ENCODE measurements around the gene NANOS2.

DNA sequence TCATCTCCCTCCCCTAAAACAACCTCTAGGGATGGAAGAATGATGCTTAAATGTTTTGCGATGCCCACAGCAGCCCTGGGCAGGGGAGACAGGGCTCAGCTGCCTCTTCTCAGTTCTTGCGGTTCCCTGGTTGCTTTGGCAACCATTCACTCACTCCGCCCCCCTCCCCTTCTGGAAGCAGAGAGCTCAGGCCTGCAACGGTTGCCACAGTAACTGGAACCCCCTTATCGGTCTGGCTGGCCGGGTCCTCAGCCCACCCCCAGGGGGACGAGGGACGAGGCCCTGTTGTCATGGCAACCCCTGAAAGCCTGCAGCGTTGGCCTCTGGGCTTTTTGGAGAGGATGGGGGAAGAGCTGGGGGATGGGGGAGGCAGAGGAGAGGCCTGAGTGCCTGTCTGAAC is 39.6 kb upstream of the NANOS2 start:
- TF ChIP-seq POLR2A (IDR thresholded peaks at IDR 0.05) = no peak
- TF ChIP-seq, protein P1, sequence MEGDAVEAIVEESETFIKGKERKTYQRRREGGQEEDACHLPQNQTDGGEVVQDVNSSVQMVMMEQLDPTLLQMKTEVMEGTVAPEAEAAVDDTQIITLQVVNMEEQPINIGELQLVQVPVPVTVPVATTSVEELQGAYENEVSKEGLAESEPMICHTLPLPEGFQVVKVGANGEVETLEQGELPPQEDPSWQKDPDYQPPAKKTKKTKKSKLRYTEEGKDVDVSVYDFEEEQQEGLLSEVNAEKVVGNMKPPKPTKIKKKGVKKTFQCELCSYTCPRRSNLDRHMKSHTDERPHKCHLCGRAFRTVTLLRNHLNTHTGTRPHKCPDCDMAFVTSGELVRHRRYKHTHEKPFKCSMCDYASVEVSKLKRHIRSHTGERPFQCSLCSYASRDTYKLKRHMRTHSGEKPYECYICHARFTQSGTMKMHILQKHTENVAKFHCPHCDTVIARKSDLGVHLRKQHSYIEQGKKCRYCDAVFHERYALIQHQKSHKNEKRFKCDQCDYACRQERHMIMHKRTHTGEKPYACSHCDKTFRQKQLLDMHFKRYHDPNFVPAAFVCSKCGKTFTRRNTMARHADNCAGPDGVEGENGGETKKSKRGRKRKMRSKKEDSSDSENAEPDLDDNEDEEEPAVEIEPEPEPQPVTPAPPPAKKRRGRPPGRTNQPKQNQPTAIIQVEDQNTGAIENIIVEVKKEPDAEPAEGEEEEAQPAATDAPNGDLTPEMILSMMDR (IDR thresholded peaks at IDR 0.05) = no peak
